AG09319 (cell line): ENCODE measurements around the gene MICAL2.

Experiments used
- DNase-seq: peaks from one replicate; pipeline ENCODE4 v3.0.0-alpha.2; 2010; ENCODE audit warnings: low read depth; ENCODE audit errors: extremely low read depth
- TF ChIP-seq, protein P1 (sequence below): IDR thresholded peaks from 2 replicates; pipeline ENCODE4 v1.5.1; 2011; ENCODE audit warnings: low read depth, mild to moderate bottlenecking, inconsistent platforms, low read length, moderate library complexity

Gene MICAL2

DNA sequence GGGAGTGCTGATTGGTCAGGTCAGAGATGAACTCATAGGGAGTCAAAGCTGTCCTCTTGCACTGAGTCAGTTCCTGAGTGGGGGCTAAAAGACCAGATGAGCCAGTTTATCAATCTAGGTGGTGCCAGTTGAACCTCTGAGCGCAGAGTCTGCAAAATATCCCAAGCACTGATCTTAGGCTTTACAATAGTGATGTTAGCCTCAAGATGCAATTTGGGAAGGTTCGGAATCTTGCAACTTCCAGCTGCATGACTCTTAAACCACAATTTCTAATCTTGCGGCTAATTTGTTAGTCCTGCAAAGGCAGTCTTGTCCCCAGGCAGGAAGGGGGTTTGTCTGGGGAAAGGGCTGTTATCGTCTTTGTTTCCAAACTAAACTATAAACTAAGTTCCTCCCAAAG lies 174.7 kb downstream of the MICAL2 start:
- TF ChIP-seq, protein P1, sequence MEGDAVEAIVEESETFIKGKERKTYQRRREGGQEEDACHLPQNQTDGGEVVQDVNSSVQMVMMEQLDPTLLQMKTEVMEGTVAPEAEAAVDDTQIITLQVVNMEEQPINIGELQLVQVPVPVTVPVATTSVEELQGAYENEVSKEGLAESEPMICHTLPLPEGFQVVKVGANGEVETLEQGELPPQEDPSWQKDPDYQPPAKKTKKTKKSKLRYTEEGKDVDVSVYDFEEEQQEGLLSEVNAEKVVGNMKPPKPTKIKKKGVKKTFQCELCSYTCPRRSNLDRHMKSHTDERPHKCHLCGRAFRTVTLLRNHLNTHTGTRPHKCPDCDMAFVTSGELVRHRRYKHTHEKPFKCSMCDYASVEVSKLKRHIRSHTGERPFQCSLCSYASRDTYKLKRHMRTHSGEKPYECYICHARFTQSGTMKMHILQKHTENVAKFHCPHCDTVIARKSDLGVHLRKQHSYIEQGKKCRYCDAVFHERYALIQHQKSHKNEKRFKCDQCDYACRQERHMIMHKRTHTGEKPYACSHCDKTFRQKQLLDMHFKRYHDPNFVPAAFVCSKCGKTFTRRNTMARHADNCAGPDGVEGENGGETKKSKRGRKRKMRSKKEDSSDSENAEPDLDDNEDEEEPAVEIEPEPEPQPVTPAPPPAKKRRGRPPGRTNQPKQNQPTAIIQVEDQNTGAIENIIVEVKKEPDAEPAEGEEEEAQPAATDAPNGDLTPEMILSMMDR = no peak
- DNase-seq = peak; percentile 79

DNA sequence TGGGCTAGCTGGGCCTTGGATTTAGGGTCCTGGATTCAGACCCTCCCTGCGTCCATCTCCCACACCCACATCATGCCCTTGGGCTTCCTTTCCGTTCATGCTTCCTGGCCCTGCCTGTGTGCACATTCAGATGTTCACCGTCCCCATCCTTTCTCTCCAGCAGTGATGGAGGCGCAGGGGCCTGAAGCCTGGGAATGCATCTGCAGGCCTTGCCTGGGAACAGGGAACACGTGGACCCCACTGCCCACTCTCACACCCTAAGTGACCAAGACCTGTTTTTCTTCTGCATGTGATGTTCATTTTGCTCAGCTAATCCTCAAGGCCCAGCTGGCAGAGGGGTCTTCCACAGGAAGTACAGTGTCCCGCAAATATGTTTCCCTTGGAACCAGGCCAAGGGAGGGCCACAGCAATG lies 175.4 kb downstream of the MICAL2 start:
- no peak for DNase-seq
- TF ChIP-seq, protein P1 = no peak

DNA sequence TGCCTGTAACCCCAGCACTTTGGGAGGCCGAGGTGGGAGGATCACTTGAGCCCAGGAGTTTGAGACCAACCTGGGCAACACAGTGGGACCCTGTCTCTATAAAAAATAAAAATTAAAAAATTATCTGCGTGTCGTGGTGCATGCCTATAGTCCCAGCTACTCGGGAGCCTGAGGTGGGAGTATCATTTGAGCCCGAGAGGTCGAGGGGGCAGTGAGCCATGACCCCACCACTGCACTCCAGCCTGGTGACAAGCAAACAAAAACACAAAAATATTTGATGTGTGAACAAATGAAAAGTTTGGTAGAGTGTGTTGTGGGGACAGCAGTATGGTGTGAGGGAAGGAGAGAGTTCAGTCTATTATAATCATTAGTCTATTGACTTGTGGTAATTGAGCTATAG lies 176.2 kb downstream of the MICAL2 start:
- DNase-seq = no peak
- TF ChIP-seq, protein P1 = no peak

DNA sequence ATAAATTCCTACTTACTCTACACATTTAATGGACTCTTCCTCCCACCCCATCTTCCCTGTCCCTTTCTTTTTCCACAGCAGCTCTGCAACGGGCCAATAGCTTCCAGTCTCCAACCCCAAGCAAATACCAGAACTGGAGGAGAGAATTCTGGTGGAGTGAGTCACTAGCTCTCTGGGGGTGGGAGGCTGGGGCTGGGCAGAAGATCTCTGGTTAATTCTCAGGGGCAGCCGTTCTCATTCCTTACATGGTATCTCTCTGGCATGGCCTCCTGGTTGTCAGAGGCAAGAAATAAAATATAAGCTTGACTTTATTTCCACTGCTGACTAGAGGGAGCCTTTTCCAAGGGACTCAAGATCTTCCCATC lies 176.6 kb downstream of the MICAL2 start:
- TF ChIP-seq, protein P1 = no peak
- DNase-seq = peak; percentile 84

DNA sequence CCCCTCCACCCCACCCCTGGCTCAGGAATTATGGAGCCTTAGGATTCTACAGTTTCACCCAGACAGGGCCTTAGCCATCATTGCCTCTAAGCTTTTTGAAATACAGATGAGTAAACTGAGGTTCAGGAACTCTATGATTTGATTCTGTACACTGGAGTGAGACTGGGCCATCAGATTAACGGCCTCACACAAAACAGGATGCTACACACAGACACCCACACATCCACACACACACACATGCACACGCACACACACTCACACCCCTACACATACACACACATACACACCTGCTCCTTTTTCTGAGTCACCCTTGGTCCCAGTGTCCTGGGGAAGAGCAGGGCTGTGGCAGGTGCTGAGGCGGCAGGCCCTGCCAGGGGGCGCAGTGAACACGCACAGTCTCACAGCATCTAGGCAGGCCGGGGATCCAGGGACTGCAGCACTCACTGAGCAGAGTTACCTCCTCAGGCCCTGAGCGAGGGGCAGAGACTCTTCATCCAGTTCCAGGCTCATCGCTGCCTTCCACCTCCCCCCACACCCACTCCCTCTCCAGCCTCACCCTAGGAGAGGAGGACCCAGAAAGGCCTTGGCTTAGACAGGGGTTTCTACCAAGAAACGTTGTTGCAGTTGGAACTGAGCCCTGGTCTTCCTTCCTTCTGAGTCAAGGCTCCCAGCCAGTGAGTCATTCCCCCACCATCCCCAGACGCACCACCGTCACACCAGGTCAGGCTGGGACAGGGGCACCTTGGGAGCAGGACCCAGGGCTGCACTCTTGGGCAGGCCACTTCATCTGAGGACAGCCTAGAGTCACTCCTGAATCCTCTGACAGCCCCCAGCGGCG lies 177.2 kb downstream of the MICAL2 start:
- DNase-seq = peak; percentile 88

DNA sequence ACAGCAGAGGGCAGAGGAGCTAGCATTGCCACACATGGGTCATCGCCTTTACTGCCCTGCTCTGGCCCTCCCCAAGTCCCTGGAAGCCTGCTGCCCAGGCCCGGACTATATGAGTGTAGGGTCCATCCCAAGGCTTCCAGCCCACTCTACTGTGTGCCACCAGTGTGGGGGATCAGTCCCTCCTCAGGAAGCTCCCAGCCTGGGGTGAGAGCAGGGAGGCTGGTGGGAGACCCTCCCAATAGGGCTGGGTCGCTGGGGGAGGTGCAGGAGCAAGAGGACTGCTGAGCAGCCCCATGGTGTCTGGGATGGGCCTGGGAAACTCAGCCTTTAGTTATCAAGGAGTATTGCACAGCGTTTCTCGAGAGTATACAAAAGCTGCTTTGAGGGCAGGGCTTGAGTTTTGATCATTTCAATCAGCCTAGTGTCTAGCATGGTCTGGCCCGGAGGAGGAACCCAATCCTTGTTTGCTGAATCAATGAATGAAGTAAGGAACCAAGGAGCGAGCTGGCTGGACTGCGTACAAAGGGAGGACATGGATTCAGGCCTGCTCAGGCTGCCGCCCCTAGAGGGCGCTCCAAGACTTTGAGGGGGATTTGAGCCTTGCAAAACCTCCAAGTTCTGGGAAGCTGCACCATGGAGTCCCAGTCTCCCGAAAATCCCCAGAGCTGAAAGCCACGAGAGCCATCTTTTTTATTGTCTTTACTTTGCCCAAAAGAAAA lies 178.0 kb downstream of the MICAL2 start:
- peak; percentile 90 for DNase-seq
- TF ChIP-seq, protein P1 = no peak; the same call in none of the 2 replicates

More for the DNA sequence above, 177.2 kb downstream of the MICAL2 start:
- TF ChIP-seq, protein P1 = peak; percentile 51

DNA sequence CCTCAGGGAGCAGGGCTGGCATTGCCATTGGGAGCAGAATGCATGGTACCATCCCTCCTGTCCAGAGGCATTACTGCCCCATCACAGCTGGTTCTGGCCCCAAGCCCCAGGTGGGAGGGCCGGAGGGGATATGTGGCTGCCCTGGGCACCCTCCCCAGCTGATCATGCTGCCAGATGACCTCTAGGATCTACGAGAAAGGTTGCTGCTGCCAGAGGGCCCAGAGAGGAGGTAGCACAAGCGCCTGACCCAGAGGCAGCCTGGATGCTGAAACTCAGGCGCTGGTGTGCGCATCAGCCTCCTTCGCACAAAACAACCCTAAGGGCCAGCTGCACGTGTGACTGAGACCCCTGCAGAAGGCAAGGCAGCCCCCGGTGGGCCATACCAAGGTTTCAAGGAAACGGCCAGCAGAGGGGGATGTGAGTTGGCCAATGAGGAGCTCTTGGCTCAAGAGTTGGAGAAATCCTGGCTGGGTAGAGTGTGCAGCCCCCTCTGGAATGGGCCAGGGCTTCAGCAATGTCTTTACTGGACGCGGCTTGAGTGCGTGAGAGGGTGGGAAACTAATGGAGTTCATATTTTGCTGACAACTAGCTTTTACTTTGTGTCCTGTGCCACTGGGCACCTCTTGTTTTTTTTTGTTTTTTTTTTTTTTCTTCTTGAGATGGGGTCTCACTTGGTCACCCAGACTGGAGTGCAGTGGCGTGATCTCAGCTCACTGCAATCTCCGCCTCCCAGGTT lies 178.7 kb downstream of the MICAL2 start:
- no peak for DNase-seq
- TF ChIP-seq, protein P1 = peak; percentile 7
